ENCODE data around the gene KCNJ16. TPM values are rescaled to one million over a fixed set of nuclear protein-coding genes. Genes with fewer than 3 reads are reported as not detected.

Gene KCNJ16
- total RNA-seq, 2 experiments from 2014 or later = not detected

DNA sequence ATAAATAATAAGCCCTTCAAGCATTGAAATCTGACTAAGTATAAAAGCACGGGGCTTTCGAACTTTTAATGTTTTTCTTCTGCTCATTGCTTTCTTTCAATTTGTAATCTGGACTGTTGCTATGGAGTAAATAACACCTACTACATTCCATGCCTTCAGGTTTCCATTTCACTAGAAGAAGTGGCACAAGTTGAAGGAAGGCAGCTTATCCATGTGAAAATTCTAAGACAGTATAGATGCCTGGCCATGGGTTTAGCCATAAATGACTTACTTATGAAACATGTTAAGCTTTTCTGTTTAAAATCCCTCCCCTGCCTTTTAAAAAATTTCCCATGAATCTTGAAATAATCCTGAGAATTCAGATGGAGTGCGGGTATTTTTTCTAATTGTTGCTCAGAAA lies 30.6 kb downstream of the KCNJ16 start:
- CTCF ChIA-PET = no interaction called here
- Histone ChIP-seq H3K4me1 (ENCODE audit: insufficient read depth, low read length) (no peaks in the 10 kb centered on the region), H3K27ac (ENCODE audit: low read depth in 1 of 2, low read length in 2 of 2) (no peak overlapping the region), H3K27me3 (ENCODE audit: control insufficient read depth in 1 of 2, insufficient read depth in 2 of 2, low read length in 2 of 2) (no peaks in the 10 kb centered on the region), H3K36me3 (ENCODE audit: insufficient read depth, low read length) (no peaks in the 10 kb centered on the region), H3K4me3 (ENCODE audit: low read length) (no peak overlapping the region), H3K9me3 (ENCODE audit: control insufficient read depth in 1 of 2, insufficient read depth in 1 of 2, low read length in 2 of 2) (no peaks in the 10 kb centered on the region)
- TF ChIP-seq, protein P1, sequence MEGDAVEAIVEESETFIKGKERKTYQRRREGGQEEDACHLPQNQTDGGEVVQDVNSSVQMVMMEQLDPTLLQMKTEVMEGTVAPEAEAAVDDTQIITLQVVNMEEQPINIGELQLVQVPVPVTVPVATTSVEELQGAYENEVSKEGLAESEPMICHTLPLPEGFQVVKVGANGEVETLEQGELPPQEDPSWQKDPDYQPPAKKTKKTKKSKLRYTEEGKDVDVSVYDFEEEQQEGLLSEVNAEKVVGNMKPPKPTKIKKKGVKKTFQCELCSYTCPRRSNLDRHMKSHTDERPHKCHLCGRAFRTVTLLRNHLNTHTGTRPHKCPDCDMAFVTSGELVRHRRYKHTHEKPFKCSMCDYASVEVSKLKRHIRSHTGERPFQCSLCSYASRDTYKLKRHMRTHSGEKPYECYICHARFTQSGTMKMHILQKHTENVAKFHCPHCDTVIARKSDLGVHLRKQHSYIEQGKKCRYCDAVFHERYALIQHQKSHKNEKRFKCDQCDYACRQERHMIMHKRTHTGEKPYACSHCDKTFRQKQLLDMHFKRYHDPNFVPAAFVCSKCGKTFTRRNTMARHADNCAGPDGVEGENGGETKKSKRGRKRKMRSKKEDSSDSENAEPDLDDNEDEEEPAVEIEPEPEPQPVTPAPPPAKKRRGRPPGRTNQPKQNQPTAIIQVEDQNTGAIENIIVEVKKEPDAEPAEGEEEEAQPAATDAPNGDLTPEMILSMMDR (IDR thresholded peaks at IDR 0.05) = no peak
- H3K9me3 Mint-ChIP-seq = no peaks in the 10 kb centered on the region
- H3K27me3 Mint-ChIP-seq = peaks cover under 1% of the 10 kb centered on the region
- intact Hi-C loops (cut with DNase I, micrococcal nuclease) = loop anchor here in 1 of 2 experiments (10.0 kb wide), 1 partner anchor 59 kb away; the partner anchor contains the start of gene KCNJ2
- POLR2A ChIA-PET = no interaction called here
- H3K27ac Mint-ChIP-seq = no peak overlapping the region
- H3K4me3 Mint-ChIP-seq = no peak overlapping the region
- no peak for ATAC-seq (ENCODE audit: poor library complexity)
- no peaks in the 10 kb centered on the region for H3K4me1 Mint-ChIP-seq (ENCODE audit: low read depth)
- H3K36me3 Mint-ChIP-seq (ENCODE audit: low read depth) = no peaks in the 10 kb centered on the region
- DNase-seq = no peak

DNA sequence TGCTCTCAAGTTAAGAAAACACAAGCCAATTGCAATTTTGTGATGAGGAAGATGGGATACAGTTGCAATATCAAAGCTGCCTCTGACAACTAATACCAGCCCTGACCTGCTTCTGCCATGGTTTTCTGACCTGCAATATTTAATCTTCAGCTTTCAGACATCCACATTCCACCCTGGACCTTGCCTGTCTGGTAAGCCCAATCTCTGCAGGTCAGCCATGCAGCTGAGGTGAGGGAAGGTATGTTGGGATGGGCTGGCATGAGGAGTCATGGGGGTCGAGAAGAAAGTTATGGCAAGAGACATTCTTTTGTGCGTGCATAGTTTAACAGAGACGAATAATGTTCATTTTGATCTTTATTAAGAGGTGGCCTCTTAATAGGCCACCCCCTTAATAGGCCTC lies 31.5 kb downstream of the KCNJ16 start:
- DNase-seq = no peak
- Mint-ChIP-seq H3K27me3 (peaks cover 10% of the 10 kb centered on the region), H3K4me1 (ENCODE audit: low read depth) (no peaks in the 10 kb centered on the region), H3K4me3 (no peak overlapping the region), H3K36me3 (ENCODE audit: low read depth) (no peaks in the 10 kb centered on the region), H3K9me3 (no peaks in the 10 kb centered on the region), H3K27ac (no peak overlapping the region)
- TF ChIP-seq, protein P1 (IDR thresholded peaks at IDR 0.05) = no peak
- no peak overlapping the region for H3K4me3 ChIP-seq (ENCODE audit: low read length)
- ChIA-PET POLR2A (no interaction called here), CTCF (no interaction called here)
- H3K27ac ChIP-seq (ENCODE audit: low read depth in 1 of 2, low read length in 2 of 2) = no peak overlapping the region
- no peaks in the 10 kb centered on the region for H3K27me3 ChIP-seq (ENCODE audit: control insufficient read depth in 1 of 2, insufficient read depth in 2 of 2, low read length in 2 of 2)
- no peaks in the 10 kb centered on the region for H3K36me3 ChIP-seq (ENCODE audit: insufficient read depth, low read length)
- H3K9me3 ChIP-seq (ENCODE audit: control insufficient read depth in 1 of 2, insufficient read depth in 1 of 2, low read length in 2 of 2) = no peaks in the 10 kb centered on the region
- no peak for ATAC-seq (ENCODE audit: poor library complexity)
- intact Hi-C loops (cut with DNase I, micrococcal nuclease) = loop anchor here in 1 of 2 experiments (10.0 kb wide), 1 partner anchor 58 kb away; the partner anchor contains the start of gene KCNJ2
- H3K4me1 ChIP-seq (ENCODE audit: insufficient read depth, low read length) = no peaks in the 10 kb centered on the region

DNA sequence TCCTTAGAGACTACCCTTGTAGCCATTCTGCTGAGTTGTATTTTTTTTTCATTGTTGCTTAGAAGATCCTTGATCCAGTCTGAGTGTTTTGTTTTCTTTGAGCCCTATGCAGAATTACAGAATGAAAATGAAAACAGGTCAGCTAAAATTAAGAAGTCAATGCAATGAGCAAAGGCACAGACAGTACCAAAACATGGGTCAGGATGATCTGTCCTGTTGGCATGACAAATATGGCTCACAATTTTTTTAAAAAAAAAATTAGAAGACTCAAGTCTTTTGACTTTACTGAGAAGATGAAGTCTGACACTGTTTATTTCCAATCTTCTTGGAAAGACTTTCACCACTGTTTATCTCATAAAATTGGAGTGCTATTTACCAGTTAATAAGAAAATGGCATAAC lies 32.4 kb downstream of the KCNJ16 start:
- Mint-ChIP-seq H3K4me3 (no peak overlapping the region), H3K9me3 (no peaks in the 10 kb centered on the region), H3K27ac (no peak overlapping the region), H3K27me3 (peaks cover 14% of the 10 kb centered on the region), H3K4me1 (ENCODE audit: low read depth) (no peaks in the 10 kb centered on the region), H3K36me3 (ENCODE audit: low read depth) (no peaks in the 10 kb centered on the region)
- intact Hi-C loops (cut with DNase I, micrococcal nuclease) = loop anchor here in 1 of 2 experiments (10.0 kb wide), 1 partner anchor 57 kb away; the partner anchor contains the start of gene KCNJ2
- no peak for DNase-seq
- Histone ChIP-seq H3K4me3 (ENCODE audit: low read length) (no peak overlapping the region), H3K36me3 (ENCODE audit: insufficient read depth, low read length) (no peaks in the 10 kb centered on the region), H3K27me3 (ENCODE audit: control insufficient read depth in 1 of 2, insufficient read depth in 2 of 2, low read length in 2 of 2) (no peaks in the 10 kb centered on the region), H3K27ac (ENCODE audit: low read depth in 1 of 2, low read length in 2 of 2) (no peak overlapping the region), H3K9me3 (ENCODE audit: control insufficient read depth in 1 of 2, insufficient read depth in 1 of 2, low read length in 2 of 2) (no peaks in the 10 kb centered on the region), H3K4me1 (ENCODE audit: insufficient read depth, low read length) (no peaks in the 10 kb centered on the region)
- POLR2A ChIA-PET = no interaction called here
- TF ChIP-seq, protein P1 (IDR thresholded peaks at IDR 0.05) = no peak
- CTCF ChIA-PET = no interaction called here
- no peak for ATAC-seq (ENCODE audit: poor library complexity)

All from CD4-positive, alpha-beta T cell (primary cell).